Heart right ventricle (tissue), 16 donors: ENCODE results near the gene CAMSAP1. TPM values are rescaled to one million over a fixed set of nuclear protein-coding genes. Genes with fewer than 3 reads are reported as not detected.
A peak's percentile ranks its signal among the peaks of the same experiment; 100 is the strongest.

Experiments used
- ATAC-seq, 8 donors: fragments of 200-7000 bp; cut with Tn5 transposase; one replicate each; pipeline ENCODE4 v1.9.1; 2020; ENCODE audit warnings: mild to moderate bottlenecking in 8 of 8, moderate library complexity in 8 of 8, moderate number of reproducible peaks in 1 of 8
- DNase-seq, 2 donors: peaks; one replicate each; pipeline ENCODE4 v3.0.0-alpha.2; 2020
- H3K27ac ChIP-seq, 10 donors: fragments of 200-600 bp; sonication (generic) in 2 of 10; one replicate each; pipeline versions ENCODE4 v1.5.0 to v1.8.0; 2020 to 2022; ENCODE audit warnings: mild to moderate bottlenecking in 3 of 10
- H3K27me3 ChIP-seq, 7 donors: fragments of 200-600 bp; one replicate each; pipeline ENCODE4 v1.8.0; 2021 to 2022; ENCODE audit warnings: mild to moderate bottlenecking in 2 of 7
- H3K36me3 ChIP-seq, 9 donors: fragments of 200-600 bp; sonication (generic) in 1 of 9; one replicate each; pipeline versions ENCODE4 v1.5.0 to v1.8.0; 2020 to 2022; ENCODE audit warnings: mild to moderate bottlenecking in 2 of 9
- H3K4me1 ChIP-seq, 9 donors: fragments of 200-600 bp; sonication (generic) in 1 of 9; one replicate each; pipeline versions ENCODE4 v1.5.0 to v1.8.0; 2020 to 2022; ENCODE audit warnings: mild to moderate bottlenecking in 4 of 9
- H3K4me3 ChIP-seq, 10 donors: fragments of 200-600 bp; sonication (generic) in 2 of 10; one replicate each; pipeline versions ENCODE4 v1.5.0 to v1.8.0; 2020 to 2022; ENCODE audit warnings: mild to moderate bottlenecking in 7 of 10, moderate library complexity in 2 of 10
- H3K9me3 ChIP-seq, 11 donors: fragments of 200-600 bp in 10 of 11; sonication (generic) in 2 of 11; one replicate each; pipeline versions ENCODE4 v1.5.0 to v1.8.0; 2013 to 2022; ENCODE audit warnings: mild to moderate bottlenecking in 2 of 11, control low read depth in 1 of 11, moderate library complexity in 1 of 11
- WGBS, 2 donors: extraction: QIAGEN DNeasy Blood & Tissue Kit; methylation state at CpG; one replicate each; pipeline ENCODE4 v1.1.7; 2013; ENCODE audit warnings: inconsistent platforms in 1 of 2; 5-methylcytosine and 5-hydroxymethylcytosine counted together
- intact Hi-C, 10 donors: fragments of 100-400 bp; cut with DNase I; formaldehyde crosslinking; loops; one replicate each; pipeline versions ENCODE4 v1.11.1 to v1.14.2; 2022
- polyA plus RNA-seq, 2 donors: library from polyadenylated mRNA; stranded (reverse); fragments of 200-250 nt; gene quantifications; one replicate each; pipeline ENCODE4 v1.2.3, GENCODE V29; 2013
- total RNA-seq, 10 donors: library from RNA; stranded (reverse); fragmentation: NEBNext Ultra II Directional in 3 of 10; extraction: Animal tissue kit (Norgen Biotek cat#: 25700) in 3 of 10; gene quantifications; one replicate each; pipeline versions ENCODE4 v1.2.1 to v1.2.4, GENCODE V29; 2021 to 2023
- TF ChIP-seq, protein P1 (sequence below), 9 donors: fragments of 200-600 bp; sonication (generic) in 2 of 9; IDR thresholded peaks; one replicate each; pipeline versions ENCODE4 v1.5.0 to v1.8.0; 2021 to 2022; ENCODE audit warnings: antibody characterized with exemption in 9 of 9, mild to moderate bottlenecking in 5 of 9, moderate library complexity in 1 of 9
- donor health status: Arrhythmogenic right ventricular cardiomyopathy.
- donor health status: ischemic (EF 13 %, LVEDD 7.1; RV severe dilation, severe dysfunction).
- donor health status: healthy with polysubstance abuse.
- donor health status: DM: no; HTN: yes; CAD: no.
- donor health status: DM: no; HTN: no; CAD: no.
- donor health status: ischemic (EF 25% LVEDD 6.9; RV normal size, moderate dysfunction).
- donor health status: ischemic (EF 25% LVEDD 5.7; RV mildly dilated, moderate dysfunction).
- donor health status: healthy.
- donor health status: DM: yes; HTN: yes; CAD: no.
- donor health status: Ischemic cardiomyopathy.
- donor health status: ischemic (EF 35%, LVEDD 5.7; RV mildly dilated, moderate dysfunction).
- donor health status: nonischemic (EF 11% LVEDD 7.7; RV severe dilation, severe dysfunction).
- donor health status: DM: yes; HTN: yes; CAD: no.
- donor health status: PGD.
- donor health status: ischemic (EF 29% LVEDD 5.4; RV normal size, mild dysfunction).
- donor health status: nonischemic (EF 23%, LVEDD 6.1; RV moderate dilation, normal function).

Gene CAMSAP1
- total and polyA plus RNA-seq, 12 donors, result 6.7 to 25.0 (median 19.4) TPM

DNA sequence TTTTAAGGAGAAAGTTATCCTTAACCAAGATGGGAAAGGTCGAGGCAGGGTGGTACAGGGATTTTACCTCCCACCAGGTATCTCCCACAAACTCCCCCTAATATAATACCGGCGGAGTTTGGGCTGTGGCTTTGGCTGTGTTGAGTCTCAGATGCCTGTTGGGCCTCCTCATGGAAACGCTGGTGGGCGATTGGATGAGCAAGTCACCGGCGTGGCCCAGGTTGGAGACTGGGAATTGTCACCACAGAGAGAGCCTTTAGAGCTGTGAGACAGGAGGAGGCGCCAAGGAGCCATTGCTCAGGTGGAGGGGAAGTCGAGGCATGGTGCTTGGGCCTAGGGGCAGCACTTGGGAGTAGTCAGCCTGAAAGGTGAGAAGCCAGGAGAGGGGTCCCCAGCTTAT, 3.4 kb upstream of the CAMSAP1 start:
- Histone ChIP-seq H3K27ac (no peak overlapping the region), H3K36me3 (peaks cover 0 to 59% (median 34%) of the 10 kb centered on the region in 9 donors), H3K9me3 (peaks cover 0 to 41% (median 20%) of the 10 kb centered on the region in 11 donors), H3K27me3 (no peaks in the 10 kb centered on the region), H3K4me3 (no peak overlapping the region), H3K4me1 (peaks cover 2 to 31% (median 26%) of the 10 kb centered on the region in 9 donors)
- WGBS, 2 donors, result 98 to 99% methylated on average over 9 of the region's 9 CpGs
- intact Hi-C loops, result loop anchor here in 2 of 10 donors (5.0 kb wide), 2 partner anchors 37 to 47 kb away; no protein-coding TSS in a partner anchor
- ATAC-seq (no peak), DNase-seq (no peak)
- TF ChIP-seq, protein P1, sequence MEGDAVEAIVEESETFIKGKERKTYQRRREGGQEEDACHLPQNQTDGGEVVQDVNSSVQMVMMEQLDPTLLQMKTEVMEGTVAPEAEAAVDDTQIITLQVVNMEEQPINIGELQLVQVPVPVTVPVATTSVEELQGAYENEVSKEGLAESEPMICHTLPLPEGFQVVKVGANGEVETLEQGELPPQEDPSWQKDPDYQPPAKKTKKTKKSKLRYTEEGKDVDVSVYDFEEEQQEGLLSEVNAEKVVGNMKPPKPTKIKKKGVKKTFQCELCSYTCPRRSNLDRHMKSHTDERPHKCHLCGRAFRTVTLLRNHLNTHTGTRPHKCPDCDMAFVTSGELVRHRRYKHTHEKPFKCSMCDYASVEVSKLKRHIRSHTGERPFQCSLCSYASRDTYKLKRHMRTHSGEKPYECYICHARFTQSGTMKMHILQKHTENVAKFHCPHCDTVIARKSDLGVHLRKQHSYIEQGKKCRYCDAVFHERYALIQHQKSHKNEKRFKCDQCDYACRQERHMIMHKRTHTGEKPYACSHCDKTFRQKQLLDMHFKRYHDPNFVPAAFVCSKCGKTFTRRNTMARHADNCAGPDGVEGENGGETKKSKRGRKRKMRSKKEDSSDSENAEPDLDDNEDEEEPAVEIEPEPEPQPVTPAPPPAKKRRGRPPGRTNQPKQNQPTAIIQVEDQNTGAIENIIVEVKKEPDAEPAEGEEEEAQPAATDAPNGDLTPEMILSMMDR (IDR thresholded peaks at IDR 0.05), result no peak

DNA sequence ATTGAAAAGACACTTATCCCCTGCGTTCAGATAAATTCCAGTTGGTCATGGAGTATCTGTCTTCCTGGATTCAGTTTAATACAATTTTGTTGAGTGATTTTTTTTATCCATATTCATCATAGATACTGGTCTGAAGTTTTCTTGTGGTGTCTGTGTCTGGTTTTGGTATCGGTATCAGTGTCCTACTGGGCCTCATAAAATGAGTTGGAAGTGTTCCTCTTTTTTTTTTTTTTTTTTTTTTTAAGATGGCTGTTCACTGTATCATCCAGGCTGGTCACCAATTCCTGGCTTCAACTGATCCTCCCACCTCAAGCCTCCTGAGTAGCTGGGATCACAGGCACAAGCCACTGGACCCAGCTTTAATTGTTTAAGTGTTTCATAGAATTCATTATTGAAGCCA, 2.9 kb upstream of the CAMSAP1 start:
- H3K9me3 ChIP-seq, result peaks cover 0 to 36% (median 16%) of the 10 kb centered on the region in 11 donors
- peaks cover 0 to 54% (median 28%) of the 10 kb centered on the region in 9 donors for H3K36me3 ChIP-seq
- ATAC-seq (no peak), DNase-seq (no peak)
- intact Hi-C loops, result loop anchor here in 2 of 10 donors (5.0 kb wide), 2 partner anchors 37 to 47 kb away; no protein-coding TSS in a partner anchor
- no peaks in the 10 kb centered on the region for H3K27me3 ChIP-seq
- TF ChIP-seq, protein P1 (IDR thresholded peaks at IDR 0.05), result no peak
- 92 to 100% methylated on average over 2 of the region's 2 CpGs for WGBS, 2 donors
- no peak overlapping the region for H3K27ac ChIP-seq
- H3K4me3 ChIP-seq, result no peak overlapping the region
- peaks cover 4 to 37% (median 32%) of the 10 kb centered on the region in 9 donors for H3K4me1 ChIP-seq

DNA sequence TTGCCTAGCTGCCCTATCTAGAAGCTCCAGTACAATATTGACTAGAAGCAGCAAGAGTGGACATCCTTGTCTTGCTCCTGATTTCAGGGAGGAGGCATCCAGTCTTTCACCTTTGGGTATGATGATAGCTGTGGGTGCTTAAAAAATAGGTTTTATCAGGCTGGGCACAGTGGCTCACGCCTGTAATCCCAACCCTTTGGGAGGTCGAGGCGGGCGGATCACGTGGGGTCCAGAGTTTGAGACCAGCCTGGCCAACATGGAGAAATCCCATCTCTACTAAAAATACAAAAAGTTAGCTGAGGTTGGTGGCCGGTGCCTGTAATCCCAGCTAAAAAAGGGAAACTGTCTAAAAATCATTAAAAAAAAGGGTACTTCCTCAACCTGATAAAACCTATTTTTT, 2.0 kb upstream of the CAMSAP1 start:
- no peak overlapping the region for H3K4me3 ChIP-seq
- WGBS, 2 donors, result 97% methylated on average over 6 of the region's 6 CpGs
- intact Hi-C loops, result loop anchor here in 6 of 10 donors (5.0 kb wide), 6 partner anchors 33 to 208 kb away; partner anchors contain the start of genes KCNT1 (in 1 of the 6) and TMEM250 (in 1 of the 6)

DNA sequence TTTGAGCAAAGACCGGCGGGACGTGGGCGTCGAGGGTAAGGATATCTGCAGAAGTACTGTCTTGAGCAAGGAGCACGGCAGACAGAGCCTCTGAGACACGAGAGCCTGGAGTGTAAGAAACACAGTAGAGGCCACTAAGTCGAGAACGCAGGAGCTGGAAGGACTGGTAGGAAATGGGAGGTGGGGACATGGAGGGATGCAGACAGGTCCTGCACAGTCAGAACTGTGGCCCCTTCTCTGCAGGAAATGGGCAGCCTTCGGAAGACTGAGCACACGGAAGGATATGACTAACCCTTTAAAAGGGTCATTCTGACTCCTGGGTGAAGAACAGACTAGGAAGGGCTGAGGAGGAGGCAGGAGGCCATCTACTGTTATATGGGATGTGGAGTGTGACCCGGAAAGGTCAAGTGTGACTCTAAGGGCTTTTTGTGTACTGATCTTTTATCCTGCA, 1.4 kb upstream of the CAMSAP1 start:
- H3K27me3 ChIP-seq, result no peaks in the 10 kb centered on the region
- 82 to 87% methylated on average over 12 of the region's 12 CpGs for WGBS, 2 donors
- H3K4me1 ChIP-seq, result peaks cover 4 to 46% (median 37%) of the 10 kb centered on the region in 9 donors
- H3K9me3 ChIP-seq, result peaks cover 0 to 22% (median 3%) of the 10 kb centered on the region in 11 donors
- intact Hi-C loops, result loop anchor here in 6 of 10 donors (5.0 kb wide), 6 partner anchors 34 to 209 kb away; partner anchors contain the start of genes KCNT1 (in 1 of the 6) and TMEM250 (in 1 of the 6)
- ATAC-seq (no peak), DNase-seq (no peak)
- TF ChIP-seq, protein P1 (IDR thresholded peaks at IDR 0.05), result no peak
- H3K36me3 ChIP-seq, result peaks cover 0 to 40% (median 14%) of the 10 kb centered on the region in 9 donors
- peak overlapping the region in 5 of 10 donors; percentile 88 to 94 (median 93) for H3K27ac ChIP-seq
- peak overlapping the region in 9 of 10 donors; percentile 83 to 89 (median 86) for H3K4me3 ChIP-seq

More for the DNA sequence above, 2.0 kb upstream of the CAMSAP1 start:
- Histone ChIP-seq H3K27ac (peak overlapping the region in 1 of 10 donors; percentile 94), H3K27me3 (no peaks in the 10 kb centered on the region), H3K36me3 (peaks cover 0 to 46% (median 20%) of the 10 kb centered on the region in 9 donors), H3K4me1 (peaks cover 4 to 44% (median 37%) of the 10 kb centered on the region in 9 donors), H3K9me3 (peaks cover 0 to 27% (median 8%) of the 10 kb centered on the region in 11 donors)
- TF ChIP-seq, protein P1 (IDR thresholded peaks at IDR 0.05), result no peak
- no peak for ATAC-seq
- no peak for DNase-seq
